ENCODE results near the gene KLHL29. TPM values are rescaled to one million over a fixed set of nuclear protein-coding genes. Genes with fewer than 3 reads are reported as not detected.

The KLHL29 gene
- total RNA-seq, 2 experiments from 2014 or later, result 0.23 to 0.66 TPM

GRCh38 chr2:23489471-23490322 lies 104.7 kb downstream of the KLHL29 start:
- H3K36me3 ChIP-seq (ENCODE audit: insufficient read depth, low read length), result no peaks in the 10 kb centered on the region
- intact Hi-C loops (cut with micrococcal nuclease; ENCODE audit: unreplicated experiment), result no loop called here
- no peak overlapping the region for H2AFZ ChIP-seq (ENCODE audit: low read length)
- no peaks in the 10 kb centered on the region for H3K4me1 ChIP-seq (ENCODE audit: insufficient read depth, low read length, poor library complexity, severe bottlenecking)
- no peaks in the 10 kb centered on the region; the same call in 1 of the 2 replicates for H4K20me1 ChIP-seq (ENCODE audit: insufficient read depth, low read length)
- DNase-seq (ENCODE audit: low spot score), result no peak
- no peaks in the 10 kb centered on the region for H3K9me2 ChIP-seq (ENCODE audit: insufficient read depth, low read length)
- no peak overlapping the region for H3K4me3 ChIP-seq (ENCODE audit: low read depth, low read length, poor library complexity, severe bottlenecking)
- POLR2A ChIA-PET, result no interaction called here
- no peak for TF ChIP-seq EZH2phosphoT487 (IDR thresholded peaks at IDR 0.05; ENCODE audit: borderline replicate concordance, low read depth, low read length)
- no peak for TF ChIP-seq CTCF (conservative IDR thresholded peaks at IDR 0.05; ENCODE audit: low read length)
- H3K79me2 ChIP-seq (ENCODE audit: insufficient read depth, low read depth, low read length), result no peaks in the 10 kb centered on the region
- no peak overlapping the region for H3K27ac ChIP-seq (ENCODE audit: low read depth, low read length, poor library complexity, severe bottlenecking)
- H3K4me2 ChIP-seq (ENCODE audit: low read length), result no peak overlapping the region
- no TSS peak for BruUV-seq (replicated peaks)
- no peaks in the 10 kb centered on the region for H3K9me3 ChIP-seq (ENCODE audit: low read length)
- CTCF ChIA-PET (ENCODE audit: unreplicated experiment), result no interaction called here

GRCh38 chr2:23491591-23492336 lies 106.8 kb downstream of the KLHL29 start:
- Histone ChIP-seq H4K20me1 (ENCODE audit: insufficient read depth, low read length) (no peaks in the 10 kb centered on the region; the same call in 1 of the 2 replicates), H3K9me2 (ENCODE audit: insufficient read depth, low read length) (no peaks in the 10 kb centered on the region), H3K4me1 (ENCODE audit: insufficient read depth, low read length, poor library complexity, severe bottlenecking) (no peaks in the 10 kb centered on the region), H3K79me2 (ENCODE audit: insufficient read depth, low read depth, low read length) (no peaks in the 10 kb centered on the region), H2AFZ (ENCODE audit: low read length) (no peak overlapping the region), H3K36me3 (ENCODE audit: insufficient read depth, low read length) (no peaks in the 10 kb centered on the region), H3K27ac (ENCODE audit: low read depth, low read length, poor library complexity, severe bottlenecking) (no peak overlapping the region), H3K9me3 (ENCODE audit: low read length) (no peaks in the 10 kb centered on the region), H3K4me2 (ENCODE audit: low read length) (no peak overlapping the region), H3K4me3 (ENCODE audit: low read depth, low read length, poor library complexity, severe bottlenecking) (no peak overlapping the region)
- TF ChIP-seq EZH2phosphoT487 (IDR thresholded peaks at IDR 0.05; ENCODE audit: borderline replicate concordance, low read depth, low read length) (no peak), CTCF (conservative IDR thresholded peaks at IDR 0.05; ENCODE audit: low read length) (no peak)
- intact Hi-C loops (cut with micrococcal nuclease; ENCODE audit: unreplicated experiment), result no loop called here
- ChIA-PET CTCF (ENCODE audit: unreplicated experiment) (no interaction called here), POLR2A (no interaction called here)
- DNase-seq (ENCODE audit: low spot score), result no peak
- BruUV-seq (replicated peaks), result no TSS peak

GRCh38 chr2:23492337-23492675 lies 107.3 kb downstream of the KLHL29 start:
- Histone ChIP-seq H3K4me2 (ENCODE audit: low read length) (no peak overlapping the region), H3K9me2 (ENCODE audit: insufficient read depth, low read length) (no peaks in the 10 kb centered on the region), H3K79me2 (ENCODE audit: insufficient read depth, low read depth, low read length) (no peaks in the 10 kb centered on the region), H4K20me1 (ENCODE audit: insufficient read depth, low read length) (no peaks in the 10 kb centered on the region; the same call in 1 of the 2 replicates), H3K4me3 (ENCODE audit: low read depth, low read length, poor library complexity, severe bottlenecking) (no peak overlapping the region), H3K36me3 (ENCODE audit: insufficient read depth, low read length) (no peaks in the 10 kb centered on the region), H3K27ac (ENCODE audit: low read depth, low read length, poor library complexity, severe bottlenecking) (no peak overlapping the region), H3K4me1 (ENCODE audit: insufficient read depth, low read length, poor library complexity, severe bottlenecking) (no peaks in the 10 kb centered on the region), H3K9me3 (ENCODE audit: low read length) (no peaks in the 10 kb centered on the region), H2AFZ (ENCODE audit: low read length) (no peak overlapping the region)
- intact Hi-C loops (cut with micrococcal nuclease; ENCODE audit: unreplicated experiment), result no loop called here
- CTCF ChIA-PET (ENCODE audit: unreplicated experiment), result no interaction called here
- no TSS peak for BruUV-seq (replicated peaks)
- POLR2A ChIA-PET, result no interaction called here
- no peak for DNase-seq (ENCODE audit: low spot score)
- TF ChIP-seq CTCF (conservative IDR thresholded peaks at IDR 0.05; ENCODE audit: low read length), result no peak
- no peak for TF ChIP-seq EZH2phosphoT487 (IDR thresholded peaks at IDR 0.05; ENCODE audit: borderline replicate concordance, low read depth, low read length)

All from OCI-LY7 (cell line).